ENCODE measurements around the gene STIM1.
"Not testable (repeated sequence)": the region's sequence is repeated elsewhere in the genome, so short reads cannot be mapped to it uniquely, and the experiment has no call there.

Gene STIM1

GRCh38 chr11:3989276-3989920, 133.9 kb downstream of the STIM1 start:
- DNase-seq, result no peak

- DNase-seq, result no peak
Measured at GRCh38 chr11:3989921-3990290, 134.4 kb downstream of the STIM1 start.

GRCh38 chr11:3990406-3990805, 134.9 kb downstream of the STIM1 start:
- DNase-seq, result no peak

GRCh38 chr11:3992964-3993363, 137.5 kb downstream of the STIM1 start:
- DNase-seq, result no peak

GRCh38 chr11:3994030-3994640, 138.7 kb downstream of the STIM1 start:
- DNase-seq, result no peak

- DNase-seq, result no peak
Measured at GRCh38 chr11:3995307-3995706, 139.8 kb downstream of the STIM1 start.

- DNase-seq, result no peak
Measured at GRCh38 chr11:3995949-3996554, 140.6 kb downstream of the STIM1 start.

GRCh38 chr11:3996651-3997050, 141.2 kb downstream of the STIM1 start:
- DNase-seq, result no peak

- not testable (repeated sequence) for DNase-seq
Measured at GRCh38 chr11:4004753-4005152, 149.3 kb downstream of the STIM1 start.

- no peak for DNase-seq
Measured at GRCh38 chr11:4006946-4007680, 151.6 kb downstream of the STIM1 start.

GRCh38 chr11:4008116-4008515, 152.7 kb downstream of the STIM1 start:
- DNase-seq, result no peak

- not testable (repeated sequence) for DNase-seq
Measured at GRCh38 chr11:4016602-4017001, 161.1 kb downstream of the STIM1 start.

- no peak for DNase-seq
Measured at GRCh38 chr11:4017129-4017528, 161.7 kb downstream of the STIM1 start.

GRCh38 chr11:4018641-4019040, 163.2 kb downstream of the STIM1 start:
- DNase-seq, result no peak

GRCh38 chr11:4019891-4020290, 164.4 kb downstream of the STIM1 start:
- DNase-seq, result no peak

GRCh38 chr11:4022669-4023068, 167.2 kb downstream of the STIM1 start:
- no peak for DNase-seq

GRCh38 chr11:4025248-4025966, 169.9 kb downstream of the STIM1 start:
- DNase-seq, result no peak

- DNase-seq, result no peak
Measured at GRCh38 chr11:4025967-4026324, 170.5 kb downstream of the STIM1 start.

GRCh38 chr11:4026389-4026788, 170.9 kb downstream of the STIM1 start:
- DNase-seq, result no peak

- no peak for DNase-seq
Measured at GRCh38 chr11:4027746-4028145, 172.3 kb downstream of the STIM1 start.

- DNase-seq, result no peak
Measured at GRCh38 chr11:4030197-4030596, 174.7 kb downstream of the STIM1 start.

- DNase-seq, result no peak
Measured at GRCh38 chr11:4032097-4032496, 176.6 kb downstream of the STIM1 start.

- no peak for DNase-seq
Measured at GRCh38 chr11:4035985-4036384, 180.5 kb downstream of the STIM1 start.
